Liver (tissue), 9 donors: ENCODE measurements around the gene FUNDC2. TPM values are rescaled to one million over a fixed set of nuclear protein-coding genes. Genes with fewer than 3 reads are reported as not detected.

Source experiments
- DNase-seq: peaks from one replicate; pipeline ENCODE4 v3.0.0-alpha.2; 2017; ENCODE audit warnings: low spot score
- H3K27ac ChIP-seq, 2 donors: one replicate each; pipeline ENCODE4 v1.7.0; 2013; ENCODE audit warnings: inconsistent platforms in 2 of 2, low read length in 2 of 2, control low read depth in 1 of 2, low read depth in 1 of 2, mild to moderate bottlenecking in 1 of 2
- H3K27me3 ChIP-seq, 4 donors: one replicate each; pipeline versions ENCODE4 v1.6.1 to v1.7.0; 2013; ENCODE audit warnings: low read length in 3 of 4, inconsistent platforms in 1 of 4, mild to moderate bottlenecking in 1 of 4, moderate library complexity in 1 of 4; ENCODE audit not compliant: control insufficient read depth in 4 of 4, insufficient read depth in 4 of 4
- H3K36me3 ChIP-seq, 4 donors: one replicate each; pipeline versions ENCODE4 v1.6.1 to v1.7.0; 2013; ENCODE audit warnings: low read length in 3 of 4, mild to moderate bottlenecking in 3 of 4, low read depth in 1 of 4, moderate library complexity in 1 of 4; ENCODE audit not compliant: control insufficient read depth in 4 of 4, insufficient read depth in 3 of 4
- H3K4me1 ChIP-seq, 4 donors: one replicate each; pipeline versions ENCODE4 v1.6.1 to v1.7.0; 2013; ENCODE audit warnings: low read length in 3 of 4, mild to moderate bottlenecking in 3 of 4, moderate library complexity in 1 of 4; ENCODE audit not compliant: control insufficient read depth in 4 of 4, insufficient read depth in 4 of 4
- H3K4me3 ChIP-seq, 3 donors: one replicate each; pipeline versions ENCODE4 v1.6.1 to v1.7.0; 2013; ENCODE audit warnings: low read length in 3 of 3, control low read depth in 1 of 3, low read depth in 1 of 3, mild to moderate bottlenecking in 1 of 3
- H3K9ac ChIP-seq, 2 donors: one replicate each; pipeline ENCODE4 v1.7.0; 2013; ENCODE audit warnings: low read length in 2 of 2, mild to moderate bottlenecking in 2 of 2, moderate library complexity in 2 of 2, control low read depth in 1 of 2, low read depth in 1 of 2
- H3K9me3 ChIP-seq, 4 donors: one replicate each; pipeline versions ENCODE4 v1.6.1 to v1.7.0; 2013; ENCODE audit warnings: low read length in 3 of 4; ENCODE audit not compliant: control insufficient read depth in 4 of 4
- EGR1 ChIP-seq, 2 donors: IDR thresholded peaks; 2 replicates each; pipeline ENCODE4 v1.6.1; 2016 to 2018; ENCODE audit warnings: antibody characterized with exemption in 2 of 2, low read depth in 2 of 2
- FOXA2 ChIP-seq: IDR thresholded peaks from 2 replicates; pipeline ENCODE4 v1.6.1; 2016; ENCODE audit warnings: antibody characterized with exemption
- GABPA ChIP-seq, 2 donors: IDR thresholded peaks in 1 of 2; conservative IDR thresholded peaks in 1 of 2; 2 replicates each; pipeline ENCODE4 v1.6.1; 2016; ENCODE audit warnings: antibody characterized with exemption in 2 of 2, mild to moderate bottlenecking in 1 of 2, moderate library complexity in 1 of 2
- HNF4A ChIP-seq, 2 donors: conservative IDR thresholded peaks; 2 replicates each; pipeline ENCODE4 v1.6.1; 2016; ENCODE audit warnings: antibody characterized with exemption in 2 of 2, mild to moderate bottlenecking in 2 of 2
- HNF4G ChIP-seq: IDR thresholded peaks from 2 replicates; pipeline ENCODE4 v1.6.1; 2016; ENCODE audit warnings: antibody characterized with exemption
- JUND ChIP-seq, 2 donors: IDR thresholded peaks; 2 replicates each; pipeline ENCODE4 v1.6.1; 2016; ENCODE audit warnings: antibody characterized with exemption in 2 of 2
- RXRA ChIP-seq, 2 donors: IDR thresholded peaks; 2 replicates each; pipeline ENCODE4 v1.6.1; 2017 to 2018; ENCODE audit warnings: antibody characterized with exemption in 2 of 2, mild to moderate bottlenecking in 1 of 2
- SP1 ChIP-seq: IDR thresholded peaks from 2 replicates; pipeline ENCODE4 v1.6.1; 2018; ENCODE audit warnings: antibody characterized with exemption, mild to moderate bottlenecking
- TAF1 ChIP-seq: conservative IDR thresholded peaks from 2 replicates; pipeline ENCODE4 v1.6.1; 2016; ENCODE audit warnings: antibody characterized with exemption, mild to moderate bottlenecking
- YY1 ChIP-seq: IDR thresholded peaks from 2 replicates; pipeline ENCODE4 v1.6.1; 2016; ENCODE audit warnings: antibody characterized with exemption, mild to moderate bottlenecking
- ZBTB33 ChIP-seq: IDR thresholded peaks from 2 replicates; pipeline ENCODE4 v1.6.1; 2016; ENCODE audit warnings: antibody characterized with exemption
- WGBS: extraction: QIAGEN DNeasy Blood & Tissue Kit; methylation state at CpG from one replicate; pipeline ENCODE4 v1.1.7; 2013; 5-methylcytosine and 5-hydroxymethylcytosine counted together
- polyA plus RNA-seq, 2 donors: library from polyadenylated mRNA; stranded (reverse) in 1 of 2; unstranded in 1 of 2; fragments of 200-250 nt in 1 of 2; fragments of >200 nt in 1 of 2; fragmentation: Nextera tagmentation in 1 of 2; extraction: Ambion mirVana in 1 of 2; gene quantifications; one replicate each; pipeline versions ENCODE4 v1.2.1 to v1.2.3, GENCODE V29; 2013 to 2015
- total RNA-seq, 2 donors: library from RNA; depleted of rRNA; stranded (reverse); fragments of >200 nt; gene quantifications; one replicate each; pipeline ENCODE4 v1.2.3, GENCODE V29; 2014
- TF ChIP-seq, protein P1 (sequence below): IDR thresholded peaks from 2 replicates; pipeline ENCODE4 v1.6.1; 2016; ENCODE audit warnings: antibody characterized with exemption
- donor health status: healthy.
- donor health status: healthy.
- donor health status: healthy.
- donor health status: healthy.
- donor health status: healthy.

Gene FUNDC2
- total and polyA plus RNA-seq, 4 donors: 19.4 to 79.8 (median 40.8) TPM

DNA sequence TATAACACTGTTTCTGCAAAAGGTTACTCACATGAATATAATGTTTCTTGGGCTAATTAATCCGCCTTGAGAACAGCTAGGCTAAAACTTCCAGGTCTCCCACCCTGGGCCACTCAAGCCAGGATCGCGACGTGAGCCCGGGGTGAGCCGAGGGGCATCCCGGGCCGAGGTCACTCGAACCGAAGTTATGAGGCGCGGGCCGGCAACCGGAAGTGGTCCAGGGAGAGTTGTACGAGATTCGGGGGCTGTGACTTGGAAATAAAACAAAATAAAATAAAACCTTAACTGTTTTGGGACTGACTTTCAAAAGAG lies 44.0 kb downstream of the FUNDC2 start:
- Histone ChIP-seq H3K36me3 (peaks cover 0 to 2% (median 0%) of the 10 kb centered on the region in 4 donors), H3K27ac (peak overlapping the region; percentile 55 to 84), H3K4me3 (peak overlapping the region; percentile 9 to 75 (median 60)), H3K9ac (peak overlapping the region in 1 of 2 donors; percentile 93), H3K9me3 (no peaks in the 10 kb centered on the region), H3K4me1 (peaks cover 3 to 7% (median 4%) of the 10 kb centered on the region in 4 donors), H3K27me3 (no peaks in the 10 kb centered on the region)
- WGBS: 0% methylated on average over 16 of the region's 16 CpGs
- no peak for DNase-seq
- TF ChIP-seq, protein P1, sequence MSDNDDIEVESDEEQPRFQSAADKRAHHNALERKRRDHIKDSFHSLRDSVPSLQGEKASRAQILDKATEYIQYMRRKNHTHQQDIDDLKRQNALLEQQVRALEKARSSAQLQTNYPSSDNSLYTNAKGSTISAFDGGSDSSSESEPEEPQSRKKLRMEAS: no peak
- peak in 1 of 2 donors; percentile 17 for TF ChIP-seq RXRA (IDR thresholded peaks at IDR 0.05)

DNA sequence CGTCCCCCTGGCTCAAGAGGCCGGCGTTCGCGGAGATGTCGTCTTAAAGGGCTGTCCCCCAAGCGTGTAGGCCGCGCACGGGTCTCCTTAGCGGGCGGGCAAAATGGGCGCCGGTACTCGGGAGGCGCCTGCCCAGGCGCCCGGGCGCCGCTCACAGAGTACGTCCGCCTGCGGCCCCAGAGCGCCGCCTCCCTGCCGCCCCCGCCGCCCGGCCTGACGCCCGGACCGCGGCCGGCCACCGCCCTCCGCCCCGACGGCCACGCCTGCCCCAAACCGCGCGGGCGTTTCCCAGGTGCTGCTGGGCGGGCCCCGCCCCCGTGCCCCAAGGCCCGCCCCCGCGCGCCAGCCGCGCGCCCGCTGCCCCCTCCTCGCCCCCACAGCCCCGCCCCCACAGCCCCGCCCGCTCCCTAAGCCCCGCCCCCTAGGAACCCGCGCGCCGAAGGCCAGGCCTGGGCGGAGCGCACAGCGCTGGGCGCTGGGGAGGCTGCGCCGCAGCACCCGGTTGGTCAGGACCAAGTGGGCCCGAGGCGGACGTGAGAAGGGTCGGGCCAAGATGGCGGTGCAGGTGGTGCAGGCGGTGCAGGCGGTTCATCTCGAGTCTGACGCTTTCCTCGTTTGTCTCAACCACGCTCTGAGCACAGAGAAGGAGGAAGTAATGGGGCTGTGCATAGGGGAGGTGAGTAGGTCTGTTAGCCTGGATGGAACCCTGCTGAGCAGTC lies 44.5 kb downstream of the FUNDC2 start, which contains the start of the genes BRCC3, CMC4 and MTCP1:
BRCC3 (plus strand) TSS at position 534 of the 719 bp plus-strand sequence; CDS start at position 554, 20 bp downstream.
CMC4 (minus strand) TSS at position 162 of the 719 bp plus-strand sequence. CDS start 7,113 bp downstream, outside the sequence.
MTCP1 (minus strand) TSS at position 162 of the 719 bp plus-strand sequence. CDS start 5,126 bp downstream, outside the sequence.
- peak; percentile 83 for DNase-seq
- TF ChIP-seq HNF4G (no peak), TAF1 (peak; percentile 27), YY1 (peak; percentile 94), JUND (IDR thresholded peaks at IDR 0.05) (no peak), HNF4A (conservative IDR thresholded peaks at IDR 0.05) (no peak), ZBTB33 (no peak), GABPA (IDR thresholded peaks at IDR 0.05 in 1 of 2, conservative IDR thresholded peaks at IDR 0.05 in 1 of 2) (no peak), SP1 (no peak), EGR1 (IDR thresholded peaks at IDR 0.05; ENCODE audit: low read depth in 2 of 2) (peak in 1 of 2 donors; percentile 29)
- Histone ChIP-seq H3K27me3 (no peaks in the 10 kb centered on the region), H3K4me3 (peak within 1 kb of the TSS; percentile 68 to 92 (median 73)), H3K9me3 (no peaks in the 10 kb centered on the region), H3K27ac (peak within 1 kb of the TSS; percentile 76 to 84), H3K4me1 (peaks cover 3 to 7% (median 4%) of the 10 kb centered on the region in 4 donors), H3K9ac (peak within 1 kb of the TSS; percentile 43 to 93), H3K36me3 (peaks cover 0 to 4% (median 0%) of the 10 kb centered on the region in 4 donors)
- WGBS: under 1% methylated on average over 71 of the region's 81 CpGs

- H3K9me3 ChIP-seq: no peaks in the 10 kb centered on the region
- peak overlapping the region; percentile 76 to 78 for H3K27ac ChIP-seq
- TF ChIP-seq FOXA2 (no peak), ZBTB33 (no peak), HNF4G (no peak), TAF1 (peak; percentile 8)
- no peak for DNase-seq
- H3K4me3 ChIP-seq: peak overlapping the region; percentile 68 to 92 (median 73)
- peaks cover 0 to 4% (median 0%) of the 10 kb centered on the region in 4 donors for H3K36me3 ChIP-seq
- no peaks in the 10 kb centered on the region for H3K27me3 ChIP-seq
- H3K4me1 ChIP-seq: peaks cover 3 to 7% (median 4%) of the 10 kb centered on the region in 4 donors
- H3K9ac ChIP-seq: peak overlapping the region; percentile 43 to 72
- WGBS: 1% methylated on average over 25 of the region's 25 CpGs
Measured at GRCh38 chrX:155071694-155072280, 45.1 kb downstream of the FUNDC2 start.
